Lower leg skin (tissue), 4 donors: ENCODE data around the gene NCOA1. TPM values are rescaled to one million over a fixed set of nuclear protein-coding genes. Genes with fewer than 3 reads are reported as not detected.

Source experiments
- DNase-seq, 2 donors: peaks; one replicate each; pipeline ENCODE4 v3.0.0-alpha.2; 2019; ENCODE audit warnings: low spot score in 2 of 2
- H3K4me3 ChIP-seq: fragments of 200-600 bp; sonication (generic); 2 replicates; pipeline ENCODE4 v1.5.1; 2017; ENCODE audit warnings: mild to moderate bottlenecking, low read depth; ENCODE audit not compliant: poor library complexity, severe bottlenecking
- CTCF ChIP-seq, 3 donors: fragments of 450-650 bp; IDR thresholded peaks; one replicate each; pipeline ENCODE4 v1.5.1; 2016; ENCODE audit warnings: antibody characterized with exemption in 3 of 3, mild to moderate bottlenecking in 3 of 3, moderate library complexity in 2 of 3
- POLR2A ChIP-seq, 2 donors: fragments of 450-650 bp; IDR thresholded peaks; one replicate each; pipeline ENCODE4 v1.6.1; 2016 to 2017; ENCODE audit warnings: antibody characterized with exemption in 2 of 2, mild to moderate bottlenecking in 1 of 2, moderate library complexity in 1 of 2
- WGBS, 2 donors: methylation state at CpG; one replicate each; pipeline ENCODE4 v1.1.5; 2018; 5-methylcytosine and 5-hydroxymethylcytosine counted together
- intact Hi-C: fragments of 100-400 bp; cut with DNase I; formaldehyde crosslinking; loops from one replicate; pipeline ENCODE4 v1.15.0; 2023; ENCODE audit warnings: low total_unique reads
- total RNA-seq, 4 donors: library from RNA; depleted of rRNA; stranded (reverse); fragments of >200 nt; gene quantifications; one replicate each; pipeline ENCODE4 v1.1.0, GENCODE V29; 2016

Gene NCOA1
- total RNA-seq, 4 donors from 2014 or later = 37.9 to 50.1 (median 45.0) TPM

DNA sequence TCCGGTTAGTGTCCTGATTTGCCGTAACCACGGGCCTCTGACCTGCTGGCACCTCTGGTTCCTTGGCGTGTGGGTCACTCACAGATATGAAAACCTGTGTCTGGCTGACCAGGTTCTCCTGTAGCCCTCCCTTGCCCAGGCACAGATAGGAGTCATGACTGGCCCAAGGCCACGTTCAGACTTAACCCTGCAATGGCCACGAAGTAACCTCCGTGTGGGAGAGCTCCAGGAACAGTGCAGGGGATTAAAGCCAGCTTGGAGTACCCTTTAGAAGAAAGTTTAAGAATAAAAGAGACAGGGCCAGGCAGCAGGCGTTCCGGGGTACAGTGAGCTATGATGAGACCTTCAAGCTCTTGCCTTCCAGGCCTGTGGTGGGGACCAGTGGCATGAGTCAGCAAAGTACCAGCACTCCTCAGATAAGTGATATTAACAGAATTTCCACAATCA, 327.7 kb downstream of the NCOA1 start:
- intact Hi-C loops = no loop called here
- peak in 1 of 2 donors; percentile 71 for DNase-seq
- whole genome bisulfite sequencing, 2 donors = 75 to 80% methylated on average over 9 of the region's 9 CpGs
- no peak overlapping the region for H3K4me3 ChIP-seq
- TF ChIP-seq POLR2A (IDR thresholded peaks at IDR 0.05) (no peak), CTCF (IDR thresholded peaks at IDR 0.05) (no peak)

DNA sequence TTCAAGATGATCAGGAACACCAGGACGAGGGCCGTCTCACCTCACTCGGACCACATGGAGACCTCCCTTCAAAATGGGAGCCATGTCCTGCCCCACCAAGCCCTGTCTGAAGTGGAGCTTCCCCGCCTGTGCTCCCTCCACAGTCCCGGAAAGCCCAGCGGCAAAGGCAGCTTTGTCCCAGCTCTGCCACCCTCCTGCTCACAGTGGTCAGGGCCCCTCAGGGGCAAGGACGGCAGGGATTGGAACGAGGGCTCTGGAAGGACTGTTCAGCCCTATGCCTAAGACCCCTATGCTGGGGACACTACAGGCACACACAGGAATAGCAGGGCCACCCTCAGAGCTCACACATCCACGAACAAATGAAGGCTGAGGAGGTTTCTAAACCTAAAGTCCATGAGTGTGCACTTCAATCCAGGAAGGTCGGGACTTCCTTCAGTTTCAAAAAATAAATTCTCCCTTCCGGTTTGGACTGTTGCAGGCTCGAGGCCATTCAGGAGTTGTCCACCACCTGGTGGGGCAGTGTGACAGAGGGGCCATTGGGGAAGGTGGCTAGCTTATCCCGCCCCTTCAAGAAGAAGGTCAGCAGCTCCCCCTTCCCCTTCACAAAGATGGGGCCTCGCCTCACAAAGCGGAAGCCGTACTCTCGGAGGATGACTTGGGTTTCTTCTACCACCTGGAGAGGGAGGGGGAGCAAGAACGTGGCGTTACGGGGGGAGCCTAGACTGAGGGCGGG, 328.6 kb downstream of the NCOA1 start:
- intact Hi-C loops = no loop called here
- 91 to 96% methylated on average over 19 of the region's 21 CpGs for WGBS, 2 donors
- DNase-seq = peak in 1 of 2 donors; percentile 76

DNA sequence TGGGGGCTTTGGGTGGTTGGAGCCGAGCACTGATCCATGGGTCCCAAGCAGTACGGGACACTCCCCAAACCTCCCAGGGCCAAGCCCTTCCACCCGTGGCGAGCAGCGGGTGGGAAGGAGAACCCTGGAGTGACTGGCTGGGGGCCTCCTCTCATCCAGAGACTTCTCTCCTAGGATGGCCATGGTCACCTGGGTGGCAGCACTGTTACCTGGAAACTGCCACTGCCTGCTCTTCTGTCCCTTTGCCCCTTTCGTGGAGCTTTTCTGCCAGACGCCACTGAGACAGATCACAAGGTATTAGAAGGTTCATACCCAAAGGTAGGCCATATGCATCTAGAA, 329.1 kb downstream of the NCOA1 start:
- DNase-seq = no peak
- no peak overlapping the region for H3K4me3 ChIP-seq
- 94 to 100% methylated on average over 3 to 7 of the region's 7 CpGs for WGBS, 2 donors
- intact Hi-C loops = no loop called here
- TF ChIP-seq POLR2A (IDR thresholded peaks at IDR 0.05) (no peak), CTCF (IDR thresholded peaks at IDR 0.05) (no peak)

More for the DNA sequence above, 328.6 kb downstream of the NCOA1 start:
- H3K4me3 ChIP-seq = no peak overlapping the region
- no peak for TF ChIP-seq CTCF (IDR thresholded peaks at IDR 0.05)
- no peak for TF ChIP-seq POLR2A (IDR thresholded peaks at IDR 0.05)

Other genes with a start within 250 kb of the NCOA1 start
- 10 to 100 TPM; 58.1 to 68.4 (median 65.8) TPM for gene ITSN2, start 130.7 kb upstream of the NCOA1 start, total RNA-seq